Hepatocyte (in vitro differentiated cells): Measurements from ENCODE around the gene LDLRAD3. TPM values are rescaled to one million over a fixed set of nuclear protein-coding genes. Genes with fewer than 3 reads are reported as not detected.

Experiments
- DNase-seq: peaks from one replicate; pipeline ENCODE4 v3.0.0-alpha.2; 2016; ENCODE audit warnings: low spot score
- H2AFZ ChIP-seq: fragments of 200-600 bp; sonication (generic); 2 replicates; pipeline ENCODE4 v1.6.0; 2016; ENCODE audit warnings: antibody characterized with exemption, mild to moderate bottlenecking
- H3K27ac ChIP-seq: fragments of 200-600 bp; sonication (generic); 2 replicates; pipeline ENCODE4 v1.5.1; 2016; ENCODE audit warnings: mild to moderate bottlenecking
- H3K27me3 ChIP-seq: fragments of 200-600 bp; sonication (generic); 2 replicates; pipeline ENCODE4 v1.6.1; 2016
- H3K36me3 ChIP-seq: fragments of 200-600 bp; sonication (generic); replicated peaks from 2 replicates; pipeline ENCODE4 v1.5.1; 2016; ENCODE audit warnings: low read depth; ENCODE audit not compliant: insufficient read depth
- H3K4me1 ChIP-seq: fragments of 200-600 bp; sonication (generic); 2 replicates; pipeline ENCODE4 v1.5.1; 2016; ENCODE audit warnings: mild to moderate bottlenecking, moderate library complexity; ENCODE audit not compliant: insufficient read depth
- H3K4me2 ChIP-seq: fragments of 200-600 bp; sonication (generic); 2 replicates; pipeline ENCODE4 v1.6.0; 2016
- H3K4me3 ChIP-seq: fragments of 200-600 bp; sonication (generic); 2 replicates; pipeline ENCODE4 v1.5.1; 2016; ENCODE audit warnings: mild to moderate bottlenecking
- H3K79me2 ChIP-seq: fragments of 200-600 bp; sonication (generic); 2 replicates; pipeline ENCODE4 v1.6.0; 2017; ENCODE audit warnings: mild to moderate bottlenecking
- H3K9me2 ChIP-seq: fragments of 200-600 bp; sonication (generic); replicated peaks from 2 replicates; pipeline ENCODE4 v1.6.0; 2017; ENCODE audit warnings: mild to moderate bottlenecking; ENCODE audit not compliant: insufficient read depth
- H3K9me3 ChIP-seq: fragments of 200-600 bp; sonication (generic); 2 replicates; pipeline ENCODE4 v1.5.1; 2016; ENCODE audit warnings: low read depth, mild to moderate bottlenecking
- H4K20me1 ChIP-seq: fragments of 200-600 bp; sonication (generic); 2 replicates; pipeline ENCODE4 v1.6.0; 2016; ENCODE audit warnings: mild to moderate bottlenecking; ENCODE audit not compliant: insufficient read depth, poor library complexity, severe bottlenecking
- CTCF ChIP-seq: fragments of 200-600 bp; sonication (generic); IDR thresholded peaks from 2 replicates; pipeline ENCODE4 v1.5.1; 2016; ENCODE audit warnings: antibody characterized with exemption, mild to moderate bottlenecking; ENCODE audit not compliant: poor library complexity
- EZH2 ChIP-seq: fragments of 200-600 bp; sonication (generic); IDR thresholded peaks from 2 replicates; pipeline ENCODE4 v1.6.1; 2016; ENCODE audit warnings: antibody characterized with exemption, mild to moderate bottlenecking, borderline replicate concordance
- EZH2phosphoT487 ChIP-seq: fragments of 200-600 bp; sonication (generic); IDR thresholded peaks from one replicate; pipeline ENCODE4 v1.6.1; 2018; ENCODE audit warnings: antibody characterized with exemption, mild to moderate bottlenecking, low read depth, moderate library complexity; ENCODE audit not compliant: unreplicated experiment, severe bottlenecking
- WGBS: methylation state at CpG from one replicate; pipeline ENCODE4 v1.1.6; 2016; ENCODE audit warnings: low lambda C conversion rate; ENCODE audit errors: missing lambda C conversion rate; 5-methylcytosine and 5-hydroxymethylcytosine counted together
- polyA plus RNA-seq: library from polyadenylated mRNA; unstranded; fragments of >200 nt; fragmentation: Nextera tagmentation; extraction: Ambion mirVana; gene quantifications from 2 replicates; pipeline ENCODE4 v1.2.1, GENCODE V29; 2016
- total RNA-seq: library from RNA; depleted of rRNA; stranded (reverse); fragments of >200 nt; gene quantifications from 2 replicates; pipeline ENCODE4 v1.2.3, GENCODE V29; 2014

The LDLRAD3 gene
- total and polyA plus RNA-seq, 2 experiments from 2014 or later, result 12.2 TPM

GRCh38 chr11:36047344-36047743 lies 103.5 kb downstream of the LDLRAD3 start:
- no peaks in the 10 kb centered on the region for H3K9me2 ChIP-seq
- TF ChIP-seq EZH2 (no peak), CTCF (no peak)
- no peak overlapping the region for H2AFZ ChIP-seq
- DNase-seq, result no peak
- H3K4me1 ChIP-seq, result peaks cover 12% of the 10 kb centered on the region
- no peaks in the 10 kb centered on the region for H3K27me3 ChIP-seq
- no peaks in the 10 kb centered on the region for H4K20me1 ChIP-seq
- no peak overlapping the region for H3K4me2 ChIP-seq
- 95% methylated on average over 2 of the region's 2 CpGs for WGBS
- H3K9me3 ChIP-seq, result no peaks in the 10 kb centered on the region
- H3K79me2 ChIP-seq, result no peaks in the 10 kb centered on the region
- H3K36me3 ChIP-seq, result no peaks in the 10 kb centered on the region
- H3K4me3 ChIP-seq, result no peak overlapping the region
- no peak overlapping the region for H3K27ac ChIP-seq

DNA sequence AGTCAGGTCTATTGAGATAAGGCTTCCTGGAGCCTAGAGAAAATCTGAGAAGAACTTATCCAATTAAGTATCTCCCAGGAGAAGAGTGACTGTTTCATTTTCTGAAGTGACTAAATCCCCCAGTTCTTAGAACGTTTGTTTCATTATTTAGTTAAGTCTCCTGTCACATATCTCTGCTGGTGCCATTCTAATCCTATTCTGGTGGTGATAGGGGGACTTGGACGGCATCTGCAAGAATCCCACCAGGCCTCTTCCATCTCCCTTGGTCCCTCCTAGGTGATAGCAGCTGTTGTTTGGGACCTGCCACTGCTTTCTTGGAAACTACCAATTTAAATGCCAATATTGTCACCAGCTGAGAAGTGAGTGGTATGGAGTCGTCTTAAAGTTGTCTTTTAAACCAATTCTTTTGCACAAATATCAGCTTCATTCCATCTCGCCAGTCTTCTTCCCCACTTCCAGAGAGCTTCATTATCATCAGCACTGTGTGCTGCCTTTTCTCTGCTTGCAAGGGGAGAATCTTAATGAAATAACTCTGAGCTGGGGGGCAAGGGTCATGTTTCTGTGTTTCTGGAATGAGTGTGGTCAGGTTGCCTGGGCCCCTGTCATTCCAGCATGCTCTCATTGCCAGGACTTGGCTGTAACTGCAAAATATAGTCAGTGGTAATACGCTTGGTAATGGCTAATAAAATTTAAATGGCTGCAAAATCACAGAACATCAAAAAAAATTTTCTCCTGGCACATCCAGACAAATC lies 104.8 kb downstream of the LDLRAD3 start:
- WGBS, result 51% methylated on average over 5 of the region's 5 CpGs
- H3K4me2 ChIP-seq, result no peak overlapping the region
- DNase-seq, result peak; percentile 23
- no peaks in the 10 kb centered on the region for H3K36me3 ChIP-seq
- no peak overlapping the region for H3K4me3 ChIP-seq
- H2AFZ ChIP-seq, result no peak overlapping the region
- no peaks in the 10 kb centered on the region for H3K9me2 ChIP-seq
- H3K9me3 ChIP-seq, result no peaks in the 10 kb centered on the region
- no peaks in the 10 kb centered on the region for H3K79me2 ChIP-seq
- no peaks in the 10 kb centered on the region for H3K27me3 ChIP-seq
- H3K27ac ChIP-seq, result peak overlapping the region; percentile 7
- TF ChIP-seq EZH2 (no peak), CTCF (no peak), EZH2phosphoT487 (no peak)
- H3K4me1 ChIP-seq, result peaks cover 12% of the 10 kb centered on the region
- H4K20me1 ChIP-seq, result no peaks in the 10 kb centered on the region

GRCh38 chr11:36051235-36052144 lies 107.6 kb downstream of the LDLRAD3 start:
- no peaks in the 10 kb centered on the region for H4K20me1 ChIP-seq
- WGBS, result 93% methylated on average over 8 of the region's 8 CpGs
- H3K4me2 ChIP-seq, result no peak overlapping the region
- H3K4me1 ChIP-seq, result peaks cover 12% of the 10 kb centered on the region
- no peak overlapping the region for H2AFZ ChIP-seq
- H3K27ac ChIP-seq, result no peak overlapping the region
- H3K4me3 ChIP-seq, result no peak overlapping the region
- no peak for DNase-seq
- no peak for TF ChIP-seq EZH2phosphoT487
- TF ChIP-seq CTCF, result no peak
- no peak for TF ChIP-seq EZH2
- no peaks in the 10 kb centered on the region for H3K79me2 ChIP-seq
- no peaks in the 10 kb centered on the region for H3K36me3 ChIP-seq
- H3K9me2 ChIP-seq, result no peaks in the 10 kb centered on the region
- no peaks in the 10 kb centered on the region for H3K9me3 ChIP-seq
- H3K27me3 ChIP-seq, result no peaks in the 10 kb centered on the region
